ENCODE results near the gene ETV7.

GRCh38 chr6:36378243-36378920 is 9.1 kb downstream of the ETV7 start:
- TF ChIP-seq ZNF510 (CRISPR knock-in tag; IDR thresholded peaks at IDR 0.05; ENCODE audit: low read depth) = no peak
- TF ChIP-seq HOXA7 (CRISPR knock-in tag; IDR thresholded peaks at IDR 0.05) = no peak
- no peak for TF ChIP-seq SP1 (IDR thresholded peaks at IDR 0.05)
- no peak for TF ChIP-seq SP1 (CRISPR knock-in tag; IDR thresholded peaks at IDR 0.05)
- TF ChIP-seq TAF1 (CRISPR knock-in tag; IDR thresholded peaks at IDR 0.05) = no peak
- TF ChIP-seq ZNF232 (CRISPR knock-in tag; IDR thresholded peaks at IDR 0.05; ENCODE audit: borderline replicate concordance) = no peak
- TF ChIP-seq, protein P1, sequence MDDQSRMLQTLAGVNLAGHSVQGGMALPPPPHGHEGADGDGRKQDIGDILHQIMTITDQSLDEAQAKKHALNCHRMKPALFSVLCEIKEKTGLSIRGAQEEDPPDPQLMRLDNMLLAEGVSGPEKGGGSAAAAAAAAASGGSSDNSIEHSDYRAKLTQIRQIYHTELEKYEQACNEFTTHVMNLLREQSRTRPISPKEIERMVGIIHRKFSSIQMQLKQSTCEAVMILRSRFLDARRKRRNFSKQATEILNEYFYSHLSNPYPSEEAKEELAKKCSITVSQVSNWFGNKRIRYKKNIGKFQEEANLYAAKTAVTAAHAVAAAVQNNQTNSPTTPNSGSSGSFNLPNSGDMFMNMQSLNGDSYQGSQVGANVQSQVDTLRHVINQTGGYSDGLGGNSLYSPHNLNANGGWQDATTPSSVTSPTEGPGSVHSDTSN (CRISPR knock-in tag; IDR thresholded peaks at IDR 0.05; ENCODE audit: borderline replicate concordance) = no peak
- no peak for TF ChIP-seq WIZ (CRISPR knock-in tag; IDR thresholded peaks at IDR 0.05)
- no peak for TF ChIP-seq NFKB2 (CRISPR knock-in tag; IDR thresholded peaks at IDR 0.05; ENCODE audit: borderline replicate concordance)
- TF ChIP-seq AKAP8 (CRISPR knock-in tag; IDR thresholded peaks at IDR 0.05) = no peak
- TF ChIP-seq BHLHE40 (IDR thresholded peaks at IDR 0.05; ENCODE audit: low read length) = no peak
- TF ChIP-seq LCORL (IDR thresholded peaks at IDR 0.05) = no peak
- no peak for TF ChIP-seq LCORL (CRISPR knock-in tag; IDR thresholded peaks at IDR 0.05)
